GM21515 (cell line): ENCODE measurements around the gene BBS7.

Experiments
- ATAC-seq: cut with Tn5 transposase; IDR thresholded peaks from one replicate; pipeline ENCODE4 v1.9.1; 2021; ENCODE audit not compliant: unreplicated experiment

BBS7 gene

GRCh38 chr4:121869841-121870822 is at the start of gene BBS7:
BBS7 (minus strand) TSS chr4:121870474; CDS start chr4:121870313, 161 bp downstream.
- peak; percentile 99 for ATAC-seq

GRCh38 chr4:121913667-121914066 is 43.4 kb upstream of the BBS7 start:
- no peak for ATAC-seq

GRCh38 chr4:121908346-121908745 is 38.1 kb upstream of the BBS7 start:
- no peak for ATAC-seq

- ATAC-seq = peak; percentile 95
These were observed 30.1 kb upstream of the BBS7 start for GRCh38 chr4:121900132-121900983.

- ATAC-seq = no peak
These were observed 27.9 kb upstream of the BBS7 start for GRCh38 chr4:121898150-121898549.

GRCh38 chr4:121888134-121888533 is 17.9 kb upstream of the BBS7 start:
- ATAC-seq = no peak

- no peak for ATAC-seq
These were observed 14.8 kb upstream of the BBS7 start for GRCh38 chr4:121885115-121885514.

GRCh38 chr4:121881158-121881557 is 10.9 kb upstream of the BBS7 start:
- ATAC-seq = no peak

GRCh38 chr4:121879135-121879534 is 8.9 kb upstream of the BBS7 start:
- no peak for ATAC-seq

GRCh38 chr4:121877041-121877773 is 6.9 kb upstream of the BBS7 start:
- ATAC-seq = no peak

GRCh38 chr4:121876070-121876469 is 5.8 kb upstream of the BBS7 start:
- no peak for ATAC-seq

- no peak for ATAC-seq
These were observed 5.4 kb upstream of the BBS7 start for GRCh38 chr4:121875652-121876051.

GRCh38 chr4:121873604-121874003 is 3.3 kb upstream of the BBS7 start:
- ATAC-seq = no peak

- no peak for ATAC-seq
These were observed 6.5 kb downstream of the BBS7 start for GRCh38 chr4:121863799-121864198.

GRCh38 chr4:121861426-121861825 is 8.8 kb downstream of the BBS7 start:
- ATAC-seq = no peak

- ATAC-seq = no peak
These were observed 10.2 kb downstream of the BBS7 start for GRCh38 chr4:121860121-121860520.

GRCh38 chr4:121851354-121851753 is 18.9 kb downstream of the BBS7 start:
- no peak for ATAC-seq

- no peak for ATAC-seq
These were observed 23.6 kb downstream of the BBS7 start for GRCh38 chr4:121846662-121847061.

- ATAC-seq = no peak
These were observed 27.4 kb downstream of the BBS7 start for GRCh38 chr4:121842862-121843261.

GRCh38 chr4:121838136-121838535 is 32.1 kb downstream of the BBS7 start:
- ATAC-seq = no peak

GRCh38 chr4:121829511-121829910 is 40.8 kb downstream of the BBS7 start:
- no peak for ATAC-seq
